HG02610 (cell line): ENCODE measurements around the gene MTR.

ENCODE experiments used
- ATAC-seq: cut with Tn5 transposase; IDR thresholded peaks from one replicate; pipeline ENCODE4 v1.9.1; 2021; ENCODE audit warnings: mild to moderate bottlenecking, moderate library complexity; ENCODE audit not compliant: unreplicated experiment

Gene MTR

DNA sequence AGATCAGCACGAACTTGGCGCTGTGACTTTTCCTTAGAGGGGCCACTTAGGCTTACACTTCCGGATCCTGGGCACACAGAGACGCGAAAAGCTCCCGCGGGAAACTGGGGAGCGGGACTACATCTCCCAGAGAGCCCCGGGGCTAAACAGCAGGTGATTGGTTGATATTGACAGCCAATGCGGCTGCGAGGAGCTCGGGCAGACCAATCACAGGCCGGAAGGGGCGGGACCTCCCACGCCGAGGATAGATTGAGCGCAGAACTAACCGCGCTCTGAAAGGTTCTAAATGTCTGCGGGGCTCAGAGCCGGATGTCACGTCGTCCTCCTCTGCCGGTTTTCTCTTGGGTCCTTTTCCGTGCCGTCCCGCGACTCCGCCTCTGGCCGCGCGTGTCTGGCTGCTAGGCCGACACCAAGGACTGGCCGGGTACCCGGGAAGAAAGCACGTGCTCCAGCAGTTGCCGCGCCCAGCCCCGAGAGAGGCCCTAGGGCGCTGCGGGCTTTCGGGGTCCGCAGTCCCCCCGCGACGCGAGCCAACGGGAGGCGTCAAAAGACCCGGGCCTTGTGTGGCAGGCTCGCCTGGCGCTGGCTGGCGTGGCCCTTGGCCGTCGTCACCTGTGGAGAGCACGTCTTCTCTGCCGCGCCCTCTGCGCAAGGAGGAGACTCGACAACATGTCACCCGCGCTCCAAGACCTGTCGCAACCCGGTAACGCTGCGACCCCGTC, at the start of gene MTR:
MTR (plus strand) TSS at position 258 of the 722 bp plus-strand sequence; CDS start at position 670, 412 bp downstream.
- peak; percentile 98 for ATAC-seq

DNA sequence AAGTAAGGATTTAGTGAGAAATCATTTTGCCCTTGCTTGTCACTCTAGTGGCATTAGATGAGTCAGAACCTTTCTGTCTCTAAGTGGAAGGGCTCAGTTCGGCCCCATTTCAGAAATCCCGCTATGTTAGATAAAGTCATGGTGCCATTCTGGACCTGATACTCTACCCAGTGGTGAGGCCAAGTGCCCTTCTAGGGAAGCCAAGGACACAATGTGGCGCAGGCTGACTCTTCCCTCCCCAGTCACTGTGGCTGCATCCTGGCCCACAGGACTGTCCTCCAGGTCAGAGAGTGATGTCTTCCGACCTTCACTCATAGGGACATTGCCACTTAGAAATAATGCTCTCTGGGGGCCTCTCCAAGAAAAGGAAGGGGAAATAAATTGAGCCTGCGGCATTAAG, 48.3 kb upstream of the MTR start:
- ATAC-seq: no peak

DNA sequence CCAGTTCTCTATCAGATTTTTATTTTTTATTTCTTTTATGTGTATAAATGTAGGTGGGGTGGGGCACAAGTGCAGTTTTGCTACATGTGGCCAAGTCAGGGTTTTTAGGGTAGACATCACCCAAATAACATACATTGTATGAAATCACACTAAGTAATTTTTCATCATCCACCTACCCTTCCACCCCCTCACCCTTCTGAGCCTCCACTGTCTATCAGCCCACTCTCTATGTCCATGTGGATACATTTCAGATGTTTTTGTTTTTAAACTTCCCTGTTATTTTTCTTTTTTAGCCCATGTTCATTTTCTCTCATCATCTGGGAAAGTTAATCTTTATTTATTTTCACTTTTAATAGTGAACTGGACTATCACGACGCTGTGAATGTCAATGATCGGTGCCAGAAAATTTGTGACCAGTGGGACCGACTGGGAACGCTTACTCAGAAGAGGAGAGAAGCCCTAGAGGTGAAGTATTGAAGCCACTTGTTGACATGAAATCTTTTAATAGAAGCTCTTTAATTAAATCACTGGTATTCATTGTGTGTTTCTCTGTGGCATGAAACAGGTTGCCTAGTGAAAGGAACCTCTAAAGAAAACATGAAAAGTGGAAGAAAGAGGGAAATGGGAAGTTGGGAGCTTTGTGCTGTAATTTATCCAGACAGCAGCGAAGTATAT, 47.6 kb upstream of the MTR start:
- no peak for ATAC-seq

DNA sequence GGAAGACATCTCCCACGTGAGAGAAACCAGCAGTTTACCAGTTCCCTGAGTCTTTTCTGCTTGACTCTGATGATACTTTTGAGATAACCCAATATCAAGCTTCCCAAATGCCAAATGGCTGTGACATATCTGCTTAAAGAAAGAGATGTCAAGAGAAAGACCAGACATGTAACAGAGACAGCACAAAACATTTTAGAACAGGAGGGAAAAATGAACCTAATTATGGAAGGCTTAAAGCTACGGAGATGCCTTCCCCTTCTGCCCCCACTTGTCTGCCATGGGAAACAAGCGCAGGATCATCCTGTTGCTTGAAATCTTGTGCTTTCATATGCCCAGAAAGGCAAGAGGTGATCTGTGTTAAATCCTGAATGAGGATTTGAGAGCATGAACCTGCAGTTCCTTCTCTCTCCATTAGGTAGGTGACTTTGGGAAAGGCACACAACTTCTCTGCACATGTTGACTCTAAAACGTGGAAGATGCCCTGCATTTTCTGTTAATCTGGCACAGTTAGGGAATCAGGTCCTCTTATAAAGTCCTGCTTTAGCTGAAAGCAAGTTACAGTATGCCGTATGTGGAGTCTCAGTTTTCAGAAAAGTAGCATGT, 46.7 kb upstream of the MTR start:
- no peak for ATAC-seq

DNA sequence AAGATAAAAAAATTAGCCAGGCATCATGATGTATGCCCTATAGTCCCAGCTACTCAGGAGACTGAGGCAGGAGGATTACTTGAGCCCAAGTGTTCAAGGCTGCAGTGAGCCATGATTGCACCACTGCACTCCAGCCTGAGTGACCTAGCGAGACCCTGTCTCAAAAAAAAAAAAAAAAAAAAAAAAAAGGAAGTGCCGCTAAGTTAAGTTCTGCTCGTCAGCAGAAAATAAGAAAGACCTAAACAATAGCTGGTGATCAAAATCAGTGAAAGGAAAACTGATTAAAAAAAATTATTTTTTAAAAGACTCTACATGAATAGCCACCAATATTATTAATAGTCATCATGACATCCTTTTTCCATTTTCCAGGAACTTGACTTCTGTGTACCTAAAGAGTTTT, 44.2 kb upstream of the MTR start:
- ATAC-seq: no peak

DNA sequence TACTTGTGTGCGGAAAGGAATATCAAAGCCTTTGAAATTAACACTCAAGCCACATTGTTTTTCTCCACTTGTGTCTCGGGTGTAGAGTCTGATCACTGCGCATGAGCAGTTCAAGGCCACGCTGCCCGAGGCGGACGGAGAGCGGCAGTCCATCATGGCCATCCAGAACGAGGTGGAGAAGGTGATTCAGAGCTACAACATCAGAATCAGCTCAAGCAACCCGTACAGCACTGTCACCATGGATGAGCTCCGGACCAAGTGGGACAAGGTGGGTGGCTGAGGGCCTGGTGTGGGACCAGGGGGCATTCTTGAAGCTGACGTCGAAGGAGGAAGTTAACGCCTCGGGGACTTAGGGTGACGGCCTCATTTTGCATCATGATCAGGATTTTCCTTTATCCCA, 43.7 kb upstream of the MTR start:
- ATAC-seq: no peak

DNA sequence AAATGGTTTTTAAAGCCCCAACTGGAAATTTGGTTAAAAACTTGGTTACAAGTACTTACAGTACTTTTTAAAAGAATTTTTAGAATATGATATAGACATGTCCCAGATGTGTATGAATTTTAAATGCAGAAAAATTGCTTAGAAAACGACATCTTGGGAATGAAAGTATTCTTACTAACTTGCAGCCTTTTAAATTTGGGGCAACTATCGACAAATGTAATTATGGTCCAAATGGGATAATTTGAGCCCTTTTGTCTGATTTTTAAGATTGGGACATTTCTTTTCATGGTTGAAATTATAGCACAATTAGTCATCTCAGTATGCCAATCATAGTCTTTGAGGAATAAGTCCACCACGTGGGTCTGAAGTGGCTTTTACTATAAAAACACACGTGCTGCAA, 43.2 kb upstream of the MTR start:
- no peak for ATAC-seq

DNA sequence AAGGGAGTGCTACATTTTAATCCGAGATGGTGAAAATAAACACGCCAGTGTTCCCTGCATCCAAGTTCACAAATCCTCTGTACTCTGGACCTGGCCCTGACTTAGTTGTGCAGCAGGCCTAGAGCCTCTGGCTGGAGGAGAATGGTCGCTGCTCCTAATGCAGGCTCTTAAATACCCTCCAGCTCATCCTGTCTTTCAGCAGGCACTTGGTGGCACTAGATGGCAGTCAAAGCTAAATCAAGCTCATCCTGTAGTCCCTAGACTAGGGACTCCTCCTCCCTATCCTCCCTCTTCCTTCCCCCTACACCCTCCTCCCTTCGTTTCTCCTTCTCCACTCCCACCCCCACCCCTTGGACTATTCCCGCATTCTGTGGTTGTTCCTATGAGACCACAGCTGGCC, 41.6 kb upstream of the MTR start:
- ATAC-seq: no peak

DNA sequence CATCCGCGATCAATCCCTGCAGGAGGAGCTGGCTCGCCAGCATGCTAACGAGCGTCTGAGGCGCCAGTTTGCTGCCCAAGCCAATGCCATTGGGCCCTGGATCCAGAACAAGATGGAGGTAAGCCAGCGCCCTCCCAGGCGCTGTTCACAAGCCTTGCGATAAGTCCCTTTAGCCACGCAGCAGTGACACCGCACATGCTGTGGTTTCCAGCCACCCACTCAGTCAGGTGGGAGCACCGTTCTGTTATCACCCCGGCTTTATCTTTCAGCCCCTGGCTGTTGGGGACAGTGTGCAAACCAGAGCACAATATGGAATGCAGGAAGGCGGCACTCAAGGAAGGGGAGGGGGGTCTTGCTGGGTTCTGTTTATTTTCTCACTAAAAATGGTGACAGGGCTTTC, 41.1 kb upstream of the MTR start:
- no peak for ATAC-seq

DNA sequence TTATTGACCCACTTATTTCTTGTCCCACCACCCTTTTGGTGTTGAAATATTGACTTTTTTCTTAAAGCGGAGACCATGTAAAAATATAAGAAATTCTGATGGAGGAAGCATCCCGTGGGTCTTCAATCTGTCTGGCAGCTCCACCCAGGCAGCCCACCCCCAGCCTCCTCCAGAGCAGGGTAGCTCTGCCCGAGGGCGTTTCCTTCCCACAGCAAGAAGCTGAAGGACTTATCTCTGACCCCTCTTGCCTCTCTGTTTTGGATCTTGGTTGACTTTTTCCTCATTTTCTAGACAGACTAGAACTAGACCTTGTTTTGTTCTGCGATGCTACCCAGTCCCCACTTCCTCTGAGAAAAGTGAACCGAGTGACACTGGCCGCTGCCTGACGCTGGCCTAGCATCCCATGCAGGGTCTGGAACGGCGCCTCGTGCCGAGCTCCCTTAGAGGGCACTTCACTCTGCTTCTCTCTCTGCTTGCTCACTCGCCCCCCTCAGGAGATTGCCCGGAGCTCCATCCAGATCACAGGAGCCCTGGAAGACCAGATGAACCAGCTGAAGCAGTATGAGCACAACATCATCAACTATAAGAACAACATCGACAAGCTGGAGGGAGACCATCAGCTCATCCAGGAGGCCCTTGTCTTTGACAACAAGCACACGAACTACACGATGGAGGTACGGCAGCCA, 40.4 kb upstream of the MTR start:
- no peak for ATAC-seq

DNA sequence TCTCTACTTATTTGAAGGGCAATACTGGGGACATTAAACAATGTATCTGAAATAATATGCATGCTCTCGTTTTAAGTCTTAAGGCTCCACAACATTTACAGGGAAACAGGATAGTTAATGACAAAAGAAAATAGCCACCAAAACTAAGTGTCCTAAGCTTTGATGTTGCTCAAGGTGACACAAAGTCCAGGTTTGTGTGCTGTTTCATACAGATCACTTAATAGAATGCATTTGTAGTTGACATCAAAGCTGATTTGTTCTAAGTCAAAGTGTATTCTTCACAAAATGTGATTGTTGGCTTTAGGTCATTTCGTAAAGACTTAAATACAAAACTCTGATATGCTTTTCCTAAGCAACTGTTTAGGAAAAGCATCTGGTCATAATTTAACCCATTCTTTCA, 37.5 kb upstream of the MTR start:
- no peak for ATAC-seq

DNA sequence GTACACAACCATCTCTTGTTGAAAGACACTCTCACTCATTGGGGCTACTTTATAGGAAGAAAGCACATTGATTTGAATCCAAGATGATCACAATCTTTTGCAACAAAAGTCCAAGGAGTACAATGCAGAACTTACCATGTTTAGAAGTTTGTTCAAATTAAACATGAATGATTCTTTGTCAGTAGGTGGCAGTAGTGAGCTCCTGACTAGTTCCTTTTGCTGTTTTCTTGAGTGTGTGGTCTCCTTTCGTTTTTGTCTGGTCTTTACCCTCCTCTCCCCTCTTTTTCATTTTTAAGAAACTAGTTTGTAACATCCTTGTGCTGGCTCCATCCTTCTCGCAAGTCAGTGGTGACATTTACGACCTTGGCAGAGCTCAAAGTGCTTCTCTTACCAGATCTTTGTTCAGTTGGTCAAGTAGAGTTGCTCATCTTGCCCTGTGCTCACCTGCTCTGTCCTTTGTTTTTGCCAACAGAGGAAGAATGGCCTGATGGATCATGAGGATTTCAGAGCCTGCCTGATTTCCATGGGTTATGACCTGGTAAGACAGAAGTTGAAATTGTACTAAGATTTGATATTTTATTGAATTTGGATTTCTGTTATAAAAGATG, 35.7 kb upstream of the MTR start:
- ATAC-seq: no peak

DNA sequence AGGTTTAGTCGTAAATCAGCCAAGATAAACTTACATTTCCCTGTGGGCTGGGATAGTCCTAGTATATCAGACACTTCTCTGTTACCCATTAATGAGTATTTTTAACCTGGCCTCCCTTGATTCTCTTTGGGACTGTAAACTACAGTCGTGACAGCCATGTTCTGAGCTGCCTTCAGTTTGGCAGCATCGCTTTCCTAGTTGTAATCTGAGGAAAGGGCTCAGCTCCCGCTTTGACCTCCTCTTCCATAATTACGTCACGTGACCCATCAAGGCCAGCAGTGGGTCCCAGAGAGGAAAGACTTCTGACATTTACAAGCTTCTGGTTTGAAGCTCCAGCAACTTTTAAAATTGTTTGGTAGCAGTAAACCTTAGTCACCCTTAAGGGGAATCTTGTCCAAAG, 34.6 kb upstream of the MTR start:
- ATAC-seq: no peak

DNA sequence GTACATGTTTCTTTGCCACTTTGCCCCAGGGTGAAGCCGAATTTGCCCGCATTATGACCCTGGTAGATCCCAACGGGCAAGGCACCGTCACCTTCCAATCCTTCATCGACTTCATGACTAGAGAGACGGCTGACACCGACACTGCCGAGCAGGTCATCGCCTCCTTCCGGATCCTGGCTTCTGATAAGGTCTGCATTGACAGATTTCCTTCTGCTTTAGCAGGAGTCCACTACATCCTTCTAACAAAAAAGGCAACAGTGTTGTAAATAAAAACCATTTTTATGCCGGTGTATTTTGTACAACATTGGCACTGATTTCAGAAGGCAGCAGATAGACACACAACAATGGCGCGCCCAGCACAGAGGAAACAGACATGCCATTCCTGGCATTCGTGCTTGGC, 34.1 kb upstream of the MTR start:
- no peak for ATAC-seq

DNA sequence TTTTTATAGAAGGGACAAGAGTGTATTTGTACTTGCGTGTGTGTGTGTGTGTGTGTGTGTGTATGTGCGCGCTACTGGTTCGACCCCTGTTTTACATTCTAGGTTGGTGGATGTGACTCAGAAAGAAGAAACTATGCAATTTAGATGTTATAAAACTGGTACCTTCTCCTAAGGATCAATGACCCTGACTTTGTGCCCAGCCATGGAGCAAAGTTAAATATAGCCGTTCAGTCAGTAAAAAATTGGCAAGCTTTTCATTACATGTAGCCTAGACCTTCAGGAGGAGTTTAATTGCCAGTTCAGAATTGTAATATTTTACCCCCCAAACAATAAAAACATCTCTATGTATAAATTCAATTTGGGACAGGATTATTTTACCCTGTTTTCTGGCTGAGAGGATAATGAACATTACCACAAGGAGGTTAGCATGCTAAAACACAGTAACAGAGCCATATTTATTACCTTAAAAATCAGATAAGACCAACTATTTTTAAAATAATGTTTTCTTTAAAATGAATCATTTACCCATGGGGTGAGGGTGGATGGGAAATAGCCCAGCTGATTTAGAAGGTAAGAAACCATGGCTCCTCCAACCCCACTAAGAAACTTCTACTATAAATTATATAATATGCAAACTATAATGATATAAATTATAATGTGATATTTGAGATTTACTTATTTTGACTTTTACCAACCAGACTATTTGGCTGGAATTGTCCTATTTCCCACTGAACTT, 33.5 kb upstream of the MTR start:
- no peak for ATAC-seq

DNA sequence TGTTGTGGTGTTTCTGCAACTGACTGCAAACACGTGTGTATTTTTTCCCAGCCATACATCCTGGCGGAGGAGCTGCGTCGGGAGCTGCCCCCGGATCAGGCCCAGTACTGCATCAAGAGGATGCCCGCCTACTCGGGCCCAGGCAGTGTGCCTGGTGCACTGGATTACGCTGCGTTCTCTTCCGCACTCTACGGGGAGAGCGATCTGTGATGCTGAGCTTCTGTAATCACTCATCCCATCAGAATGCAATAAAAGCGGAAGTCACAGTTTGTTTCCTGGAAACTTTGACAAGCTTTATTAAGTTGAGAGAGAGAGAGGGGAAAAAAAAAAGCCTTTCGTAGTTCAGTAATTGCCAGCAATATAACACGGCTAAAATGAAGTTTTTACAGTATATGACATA, 32.7 kb upstream of the MTR start:
- no peak for ATAC-seq

DNA sequence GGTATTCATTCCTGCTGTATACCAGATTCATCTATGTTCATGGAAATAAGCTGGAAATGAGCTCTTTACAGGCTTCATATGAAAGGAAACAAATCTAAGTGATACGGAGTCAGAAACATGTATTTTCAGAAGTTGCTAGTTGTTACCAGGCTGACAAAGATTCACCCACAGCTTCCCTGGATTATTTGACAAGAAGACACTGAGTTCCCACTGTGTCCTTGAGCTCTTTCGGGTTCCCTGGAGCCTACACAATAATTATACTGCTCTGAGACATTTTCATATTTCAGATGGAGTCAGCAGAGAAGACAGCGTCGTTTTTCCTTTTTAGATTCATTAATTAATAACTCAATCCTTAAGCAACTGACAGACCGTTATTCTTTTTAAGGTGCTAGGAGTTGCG, 29.3 kb upstream of the MTR start:
- no peak for ATAC-seq

DNA sequence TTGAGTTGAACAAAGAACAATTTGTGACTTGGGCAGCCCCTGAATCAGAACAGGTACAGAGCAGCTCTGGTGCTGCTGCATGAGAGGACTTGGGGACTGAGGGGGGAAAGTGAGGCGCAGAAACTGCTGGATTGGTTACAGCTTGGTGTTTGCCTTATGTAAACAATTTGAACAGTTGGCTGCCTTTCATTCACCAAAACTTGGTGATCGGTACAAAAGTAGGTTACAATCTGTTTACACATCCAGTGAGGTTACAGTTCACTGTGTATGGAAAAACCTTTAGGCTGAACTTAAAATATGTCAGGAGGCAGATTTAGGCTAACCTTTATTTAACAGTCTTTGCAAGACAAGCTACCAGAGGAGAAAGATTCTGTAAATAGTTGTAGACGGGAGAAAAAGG, 28.6 kb upstream of the MTR start:
- ATAC-seq: no peak

DNA sequence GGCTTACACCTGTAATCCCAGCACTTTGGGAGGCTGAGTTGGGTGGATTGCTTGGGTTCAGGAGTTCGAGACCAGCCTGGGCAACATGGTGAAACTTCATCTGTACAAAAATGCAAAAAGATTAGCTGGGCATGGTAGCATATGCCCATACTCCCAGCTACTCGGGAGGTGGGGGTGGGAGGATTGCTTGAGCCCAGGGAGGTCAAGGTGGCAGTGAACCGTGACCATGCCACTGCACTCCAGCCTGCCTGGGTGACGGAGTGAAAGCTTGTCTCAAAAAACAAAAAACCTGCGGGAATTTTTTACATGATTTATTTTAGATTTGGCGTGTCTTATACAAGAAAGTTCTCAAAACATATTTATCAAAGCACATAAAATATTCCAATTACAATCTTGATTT, 27.8 kb upstream of the MTR start:
- ATAC-seq: no peak

DNA sequence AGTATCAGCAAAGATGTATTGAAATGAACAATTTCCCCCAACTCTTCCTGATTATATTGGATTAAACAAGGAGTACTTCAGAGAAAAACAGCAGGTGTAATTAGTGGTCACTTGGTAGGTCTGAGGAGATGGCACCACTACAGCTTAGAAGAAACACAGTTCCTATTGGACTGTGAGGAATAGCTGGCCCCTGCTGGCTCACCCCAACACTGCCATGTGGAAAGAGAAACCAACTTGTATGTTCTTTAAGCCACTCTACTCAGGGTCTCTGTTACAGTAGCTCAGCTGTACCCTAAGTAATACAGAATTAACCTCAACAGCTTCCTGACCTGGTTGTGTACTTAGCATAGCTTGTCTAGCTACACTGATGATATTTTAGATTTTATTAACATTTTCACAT, 26.5 kb upstream of the MTR start:
- no peak for ATAC-seq

DNA sequence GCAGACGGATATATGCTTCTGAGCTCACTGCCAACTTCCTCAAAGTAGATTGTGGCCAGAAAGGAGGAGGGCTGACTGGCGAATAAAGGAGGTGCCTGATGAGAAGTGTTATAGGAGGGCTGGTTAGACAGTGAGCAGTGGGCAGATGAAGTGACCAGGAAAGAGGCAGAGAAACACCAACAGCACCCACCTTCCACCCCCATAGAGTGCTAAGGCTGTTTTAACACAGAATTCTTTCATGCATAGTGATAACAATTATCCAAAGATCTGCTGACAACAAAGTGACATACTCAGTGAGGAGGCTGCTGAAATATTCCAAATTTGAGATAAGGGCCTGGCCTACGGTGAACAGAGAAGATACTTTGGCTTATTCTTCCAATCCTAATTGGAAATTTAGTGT, 21.2 kb upstream of the MTR start:
- ATAC-seq: no peak
